Measurements from ENCODE around the gene HORMAD1. TPM values are rescaled to one million over a fixed set of nuclear protein-coding genes. Genes with fewer than 3 reads are reported as not detected.

The HORMAD1 gene
- total and polyA plus RNA-seq, 12 donors = 0.14 to 0.46 (median 0.27) TPM; not detected in 8

DNA sequence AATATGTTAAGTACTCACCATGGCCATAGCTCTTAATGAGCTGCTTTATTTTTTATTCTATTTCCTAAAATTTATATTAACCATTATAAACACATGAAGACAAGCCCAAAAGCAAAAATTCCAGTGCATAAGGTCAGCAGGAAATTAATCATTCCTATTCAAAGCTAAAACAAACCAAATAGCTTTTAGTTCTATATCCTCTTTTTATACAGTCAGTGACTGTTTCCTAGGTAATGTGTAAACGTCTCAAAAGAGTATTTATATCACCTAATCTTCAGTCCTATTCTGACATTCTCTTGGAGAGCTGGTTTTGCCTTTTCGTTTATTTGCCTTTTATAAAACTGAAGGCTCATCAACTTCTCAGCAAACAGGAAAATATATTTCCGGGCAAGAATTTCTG lies 28.0 kb downstream of the HORMAD1 start:
- TF ChIP-seq, protein P1, sequence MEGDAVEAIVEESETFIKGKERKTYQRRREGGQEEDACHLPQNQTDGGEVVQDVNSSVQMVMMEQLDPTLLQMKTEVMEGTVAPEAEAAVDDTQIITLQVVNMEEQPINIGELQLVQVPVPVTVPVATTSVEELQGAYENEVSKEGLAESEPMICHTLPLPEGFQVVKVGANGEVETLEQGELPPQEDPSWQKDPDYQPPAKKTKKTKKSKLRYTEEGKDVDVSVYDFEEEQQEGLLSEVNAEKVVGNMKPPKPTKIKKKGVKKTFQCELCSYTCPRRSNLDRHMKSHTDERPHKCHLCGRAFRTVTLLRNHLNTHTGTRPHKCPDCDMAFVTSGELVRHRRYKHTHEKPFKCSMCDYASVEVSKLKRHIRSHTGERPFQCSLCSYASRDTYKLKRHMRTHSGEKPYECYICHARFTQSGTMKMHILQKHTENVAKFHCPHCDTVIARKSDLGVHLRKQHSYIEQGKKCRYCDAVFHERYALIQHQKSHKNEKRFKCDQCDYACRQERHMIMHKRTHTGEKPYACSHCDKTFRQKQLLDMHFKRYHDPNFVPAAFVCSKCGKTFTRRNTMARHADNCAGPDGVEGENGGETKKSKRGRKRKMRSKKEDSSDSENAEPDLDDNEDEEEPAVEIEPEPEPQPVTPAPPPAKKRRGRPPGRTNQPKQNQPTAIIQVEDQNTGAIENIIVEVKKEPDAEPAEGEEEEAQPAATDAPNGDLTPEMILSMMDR (IDR thresholded peaks at IDR 0.05) = no peak
- TF ChIP-seq POLR2A (IDR thresholded peaks at IDR 0.05) = no peak
- H3K4me3 ChIP-seq = no peak overlapping the region
- no peaks in the 10 kb centered on the region for H3K9me3 ChIP-seq (replicated peaks in 1 of 3)
- peaks cover 21 to 32% of the 10 kb centered on the region in 2 donors for H3K4me1 ChIP-seq (replicated peaks in 1 of 2)
- intact Hi-C loops (cut with DNase I) = no loop called here
- H3K27me3 ChIP-seq = no peaks in the 10 kb centered on the region
- DNase-seq = no peak
- no peak overlapping the region for H3K27ac ChIP-seq
- H3K36me3 ChIP-seq (replicated peaks in 1 of 2) = peaks cover 0 to 41% of the 10 kb centered on the region in 2 donors
- 76 to 81% (median 81%) methylated on average over 3 of the region's 3 CpGs for WGBS, 4 donors

DNA sequence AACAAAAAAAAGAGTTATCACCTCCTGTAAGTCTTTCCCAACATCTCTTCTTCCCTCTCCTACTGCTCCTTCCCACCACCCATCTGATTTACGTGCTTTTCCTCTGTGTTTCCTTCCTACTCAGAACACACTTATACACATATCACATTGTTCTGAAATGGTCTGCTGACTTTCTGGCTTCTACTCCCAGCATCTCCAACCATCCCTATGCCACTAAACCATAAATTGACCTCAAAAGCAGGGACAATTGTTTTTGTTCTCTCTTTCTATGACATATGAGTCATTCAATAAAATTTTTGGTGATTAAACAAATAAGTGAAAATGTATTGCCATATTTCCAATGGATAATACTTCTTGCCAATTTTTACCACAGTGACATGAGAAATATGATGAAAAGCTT lies 31.9 kb downstream of the HORMAD1 start:
- Histone ChIP-seq H3K4me1 (replicated peaks in 1 of 2) (peaks cover 12 to 22% of the 10 kb centered on the region in 2 donors), H3K9me3 (replicated peaks in 1 of 3) (no peaks in the 10 kb centered on the region), H3K27me3 (no peaks in the 10 kb centered on the region), H3K36me3 (replicated peaks in 1 of 2) (peaks cover 0 to 29% of the 10 kb centered on the region in 2 donors), H3K27ac (no peak overlapping the region), H3K4me3 (no peak overlapping the region)
- no peak for DNase-seq
- WGBS, 4 donors = 79 to 88% (median 83%) methylated on average over 1 of the region's 1 CpG
- intact Hi-C loops (cut with DNase I) = no loop called here
- TF ChIP-seq POLR2A (IDR thresholded peaks at IDR 0.05) = no peak
- TF ChIP-seq, protein P1 (IDR thresholded peaks at IDR 0.05) = no peak

DNA sequence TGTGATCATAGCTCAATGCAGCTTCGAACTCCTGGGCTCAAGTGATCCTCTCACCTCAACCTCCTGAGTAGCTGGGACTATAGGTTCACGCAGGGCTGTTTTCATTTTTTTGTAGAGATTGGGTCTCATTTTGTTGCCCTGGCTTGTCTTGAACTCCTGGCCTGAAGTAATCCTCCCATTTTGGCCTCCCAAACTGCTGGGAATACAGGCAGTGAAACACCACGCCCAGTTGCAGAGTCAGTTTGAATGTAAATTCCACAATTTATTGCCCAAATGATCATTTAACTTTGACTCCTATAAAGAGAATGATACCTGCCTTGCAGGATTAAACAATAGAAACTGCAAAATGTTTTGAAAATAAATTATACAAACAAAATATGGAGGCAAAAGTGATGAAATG lies 34.4 kb downstream of the HORMAD1 start:
- Histone ChIP-seq H3K27ac (no peak overlapping the region), H3K36me3 (replicated peaks in 1 of 2) (peaks cover 0 to 10% of the 10 kb centered on the region in 2 donors), H3K4me3 (no peak overlapping the region), H3K4me1 (replicated peaks in 1 of 2) (peaks cover 0 to 11% of the 10 kb centered on the region in 2 donors), H3K27me3 (no peaks in the 10 kb centered on the region), H3K9me3 (replicated peaks in 1 of 3) (no peaks in the 10 kb centered on the region)
- DNase-seq = no peak
- intact Hi-C loops (cut with DNase I) = no loop called here
- 96 to 100% (median 98%) methylated on average over 3 of the region's 3 CpGs for WGBS, 4 donors
- no peak for TF ChIP-seq POLR2A (IDR thresholded peaks at IDR 0.05)
- TF ChIP-seq, protein P1 (IDR thresholded peaks at IDR 0.05) = no peak

DNA sequence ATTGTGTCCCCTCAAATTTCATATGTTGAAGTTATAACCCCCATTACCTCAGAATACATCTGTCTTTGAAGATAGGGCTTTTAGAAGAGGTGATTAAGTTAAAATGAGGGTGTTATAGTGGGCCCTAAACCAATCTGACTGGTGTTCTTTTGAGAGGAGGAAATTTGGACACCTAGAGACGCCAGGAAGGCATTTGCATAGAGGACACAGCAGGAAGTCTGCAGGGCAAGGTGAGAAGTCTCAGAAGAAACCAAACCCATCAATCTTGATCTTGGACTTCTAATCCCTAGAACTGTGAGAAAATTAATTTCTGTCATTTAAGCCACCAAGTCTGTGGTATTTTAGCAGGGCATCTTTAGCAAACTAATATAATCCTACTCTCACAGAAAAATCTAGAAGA lies 36.8 kb downstream of the HORMAD1 start:
- H3K9me3 ChIP-seq (replicated peaks in 1 of 3) = no peaks in the 10 kb centered on the region
- H3K4me3 ChIP-seq = no peak overlapping the region
- TF ChIP-seq, protein P1 (IDR thresholded peaks at IDR 0.05) = no peak
- no peak for TF ChIP-seq POLR2A (IDR thresholded peaks at IDR 0.05)
- WGBS, 4 donors = 67 to 81% (median 73%) methylated on average over 1 of the region's 1 CpG
- no peaks in the 10 kb centered on the region for H3K27me3 ChIP-seq
- no peak for DNase-seq
- intact Hi-C loops (cut with DNase I) = no loop called here
- H3K27ac ChIP-seq = no peak overlapping the region
- H3K4me1 ChIP-seq (replicated peaks in 1 of 2) = peaks cover 0 to 3% of the 10 kb centered on the region in 2 donors
- H3K36me3 ChIP-seq (replicated peaks in 1 of 2) = peaks cover 0 to 3% of the 10 kb centered on the region in 2 donors

Measured in adrenal gland (tissue), 12 donors.